Measurements from ENCODE around the gene RASSF5.

Gene RASSF5

DNA sequence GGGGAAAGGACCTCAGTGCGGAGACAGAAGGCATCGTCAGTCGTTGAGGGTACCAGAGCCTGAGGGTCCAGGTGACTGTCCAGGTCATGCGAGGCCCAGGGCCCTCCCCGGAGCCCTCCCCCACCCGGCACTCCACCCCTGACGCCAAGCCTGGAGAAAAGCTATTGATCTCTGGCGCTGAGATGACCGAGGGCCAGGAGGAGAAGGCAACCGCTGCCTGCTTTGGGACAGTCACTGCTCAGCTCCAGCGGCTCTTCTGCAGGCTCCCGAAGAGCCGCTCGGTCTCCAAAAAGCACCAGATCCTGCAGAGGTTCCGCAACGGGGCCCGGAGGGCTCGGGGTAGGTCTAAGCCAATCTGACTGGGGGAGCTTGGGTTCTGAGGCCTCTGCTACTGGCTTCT lies 10.9 kb downstream of the RASSF5 start:
- no peak for DNase-seq

DNA sequence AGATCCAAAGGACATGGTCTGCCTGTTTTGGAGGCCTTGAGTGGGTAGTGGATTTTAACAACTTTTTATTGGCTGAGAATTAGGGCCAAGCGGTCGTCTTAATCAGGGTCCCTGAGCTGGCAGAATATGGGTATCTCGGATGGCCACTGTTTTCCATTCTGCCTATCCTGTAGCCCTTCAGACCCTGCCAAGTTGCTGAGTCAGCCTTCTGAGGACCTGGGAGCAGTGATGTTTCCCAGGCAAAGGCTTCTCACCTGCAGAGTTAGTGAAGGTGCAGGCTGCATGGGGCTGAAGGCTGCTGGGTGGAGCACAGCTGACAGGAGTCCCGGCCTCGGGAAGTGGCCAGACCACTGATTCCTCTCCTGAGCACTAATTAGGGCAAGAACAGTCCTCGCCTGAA lies 11.4 kb downstream of the RASSF5 start:
- DNase-seq = no peak

DNA sequence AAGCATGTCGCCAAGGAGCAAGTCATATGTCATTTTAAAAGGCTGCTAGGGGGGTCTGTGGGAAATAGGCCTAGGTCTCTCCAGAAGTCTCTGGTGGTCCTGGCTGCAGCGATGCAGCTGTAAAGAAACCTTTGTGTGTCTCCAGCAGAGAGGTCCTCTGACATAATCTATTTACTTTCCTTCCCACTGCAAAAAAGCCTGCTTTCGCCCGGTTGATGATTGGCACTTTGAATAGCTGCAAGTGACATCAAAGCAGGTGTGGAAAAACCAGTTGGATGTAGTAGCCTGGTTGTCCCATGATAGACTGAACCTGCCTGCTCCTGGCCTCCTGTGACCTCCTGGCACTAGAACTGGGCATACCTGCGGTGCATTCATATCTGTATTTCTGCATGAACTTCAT lies 13.8 kb downstream of the RASSF5 start:
- DNase-seq = no peak

DNA sequence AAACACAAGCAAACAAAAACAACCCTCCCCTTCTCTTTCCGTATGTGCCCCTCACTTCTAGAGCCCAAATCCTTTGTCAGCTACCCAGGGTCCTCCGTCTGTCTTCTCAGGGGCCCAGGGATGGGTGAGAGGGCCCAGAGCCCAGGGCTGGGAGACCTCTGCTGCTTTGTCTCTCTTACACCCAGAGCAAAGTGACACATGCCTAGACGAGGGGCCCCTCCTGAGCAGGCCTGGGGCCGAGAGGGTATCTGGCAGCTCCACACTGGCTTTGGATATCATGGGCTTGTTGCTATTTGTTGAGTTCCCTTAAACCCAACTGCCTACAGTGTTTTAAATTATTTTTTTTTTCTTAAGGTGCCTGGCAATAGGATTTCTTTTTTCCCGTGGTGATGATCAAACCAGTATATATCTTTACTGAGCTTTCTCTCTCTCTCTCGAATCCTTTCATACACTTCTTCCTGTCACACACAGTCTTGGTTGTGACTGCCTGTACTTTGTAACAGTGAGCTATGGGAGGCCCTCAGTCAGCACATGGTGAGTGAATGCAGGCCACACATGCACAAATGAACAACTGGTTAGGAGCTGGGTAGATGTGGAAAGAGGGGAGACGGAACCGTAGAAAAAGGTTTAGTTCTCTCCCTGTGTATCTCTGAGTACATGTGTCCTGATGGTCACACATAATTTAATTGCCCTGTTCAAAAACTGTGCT lies 14.5 kb downstream of the RASSF5 start:
- DNase-seq = no peak

DNA sequence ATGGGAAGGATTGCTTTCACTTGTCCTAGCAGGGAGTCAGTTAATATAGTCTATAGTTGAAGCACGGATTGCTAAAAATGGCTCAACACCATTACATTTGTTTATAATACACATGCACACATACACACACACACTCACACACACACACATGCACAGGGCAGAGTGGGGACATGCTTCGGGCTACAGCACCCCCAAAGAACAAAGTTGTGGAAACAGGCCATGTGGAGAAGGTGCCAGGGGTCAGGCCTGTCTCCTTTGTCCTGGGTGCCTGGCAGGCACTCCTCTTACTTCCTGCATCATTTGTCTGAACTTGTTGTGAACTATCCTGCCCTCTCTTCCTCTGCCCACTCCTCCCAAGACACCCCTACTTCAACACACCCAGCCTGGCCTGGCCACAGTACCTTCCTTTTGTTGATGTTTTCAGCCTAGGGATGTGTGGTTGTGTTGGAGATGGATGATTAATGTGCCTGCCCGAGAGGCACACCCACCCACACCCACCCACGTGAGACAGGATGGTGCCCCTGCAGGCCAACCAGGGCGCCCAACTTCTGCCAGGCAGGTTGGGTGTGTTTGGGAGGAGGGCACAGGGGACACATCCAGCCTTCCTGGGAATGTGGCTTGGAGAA lies 17.5 kb downstream of the RASSF5 start:
- DNase-seq = no peak

GRCh38 chr1:206526064-206526911 lies 19.0 kb downstream of the RASSF5 start:
- no peak for DNase-seq

GRCh38 chr1:206529425-206529824 lies 22.1 kb downstream of the RASSF5 start:
- DNase-seq = no peak

- DNase-seq = no peak
Observed at GRCh38 chr1:206532368-206532767, 25.0 kb downstream of the RASSF5 start.

GRCh38 chr1:206534552-206534951 lies 27.2 kb downstream of the RASSF5 start:
- DNase-seq = no peak

DNA sequence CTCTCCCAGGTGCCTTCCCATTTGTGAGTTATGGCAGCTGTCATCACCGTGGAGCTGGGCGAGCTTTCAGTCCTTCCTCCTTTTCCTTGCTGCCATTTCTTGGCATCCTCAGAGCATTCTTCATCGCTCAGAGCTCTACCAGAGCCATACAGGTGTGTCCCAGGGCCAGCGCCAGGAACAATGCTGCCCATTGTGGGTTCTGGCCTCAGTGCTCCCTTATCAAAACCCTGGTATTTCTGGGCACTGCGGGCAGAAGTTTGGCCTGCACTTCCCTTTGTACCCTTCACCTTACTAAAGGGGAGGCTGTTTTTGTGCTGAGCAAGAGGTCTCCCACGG lies 28.5 kb downstream of the RASSF5 start:
- no peak for DNase-seq

DNA sequence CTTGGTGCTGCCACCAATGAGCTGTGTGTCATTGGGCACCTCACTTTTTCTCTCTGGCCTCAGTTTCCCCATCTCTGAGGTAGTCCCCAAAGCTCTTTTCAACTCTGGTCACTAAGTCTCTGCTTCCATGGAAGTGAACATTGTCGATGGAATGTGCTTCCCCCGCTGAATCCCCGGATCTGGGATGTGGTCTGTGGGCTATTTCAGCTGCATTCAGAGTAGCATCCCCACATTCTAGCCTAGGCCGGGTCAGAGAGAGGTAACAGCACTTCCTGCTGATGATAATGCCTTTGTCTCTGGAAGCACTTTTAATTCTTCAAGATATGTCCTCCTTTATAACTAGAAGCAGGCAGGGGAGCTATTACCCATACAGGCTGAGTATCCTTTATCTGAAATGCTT lies 29.8 kb downstream of the RASSF5 start:
- DNase-seq = no peak

DNA sequence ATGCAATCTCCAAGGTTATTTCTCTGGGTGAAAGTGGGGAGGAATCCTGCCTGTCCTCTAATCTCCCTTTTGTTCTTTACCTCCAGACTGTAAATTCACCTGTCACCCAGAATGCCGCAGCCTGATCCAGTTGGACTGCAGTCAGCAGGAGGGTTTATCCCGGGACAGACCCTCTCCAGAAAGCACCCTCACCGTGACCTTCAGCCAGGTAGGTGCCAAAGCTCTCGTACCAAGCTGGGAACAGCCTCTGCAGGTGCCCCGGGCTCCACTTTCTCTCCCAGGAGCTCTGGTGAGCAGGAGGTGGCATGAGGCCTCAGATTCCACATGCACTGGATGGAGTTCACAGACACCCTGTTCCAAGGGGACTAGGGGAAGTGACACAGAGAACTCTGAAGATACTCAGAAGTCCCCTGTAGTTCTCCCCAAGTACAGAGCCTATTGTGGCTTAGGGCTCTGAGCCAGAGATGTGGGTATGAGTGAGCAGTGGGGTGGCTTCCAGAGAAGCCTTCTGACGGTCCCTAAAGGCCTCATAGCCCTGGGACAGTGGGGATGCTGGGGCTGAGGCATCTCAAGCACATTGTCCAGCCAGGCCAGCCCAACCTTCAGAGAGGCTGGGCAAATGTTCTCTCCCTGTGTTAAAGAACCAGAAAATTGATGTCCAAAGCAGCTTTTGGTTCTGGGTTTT lies 30.9 kb downstream of the RASSF5 start:
- no peak for DNase-seq

DNA sequence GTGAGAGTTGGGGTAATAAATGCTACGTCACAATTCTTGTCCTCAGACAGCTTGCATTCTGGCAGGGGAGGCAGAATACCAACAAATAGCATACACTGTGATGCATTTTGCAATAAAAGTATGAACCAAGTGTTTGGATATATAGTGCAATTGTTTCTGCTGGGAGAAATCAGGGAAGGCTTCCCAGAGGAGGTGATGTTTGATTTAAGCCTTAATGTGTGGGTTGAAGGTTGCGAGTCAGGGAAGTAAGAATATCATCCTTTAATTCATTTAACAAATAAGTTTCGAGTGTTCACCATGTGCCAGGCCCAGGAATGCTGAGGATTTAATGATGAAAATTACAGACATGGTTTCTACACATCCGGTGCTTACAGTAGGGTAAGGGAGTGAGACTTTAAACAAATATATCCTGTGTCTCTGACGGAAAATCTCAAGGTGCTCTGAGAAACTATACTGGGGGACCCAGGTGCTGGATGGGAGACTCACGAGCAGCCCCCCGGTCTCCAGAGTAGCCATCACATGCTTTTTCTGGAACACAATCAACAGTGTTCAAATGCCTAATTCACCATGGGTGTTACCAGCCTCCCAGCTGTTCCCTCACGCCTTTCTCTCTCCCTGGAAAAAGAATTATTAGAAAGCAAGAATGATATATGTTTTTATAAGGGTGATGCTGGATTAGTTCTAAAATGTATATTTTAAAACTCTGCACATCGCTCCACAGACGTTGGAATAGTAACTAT lies 31.7 kb downstream of the RASSF5 start:
- no peak for DNase-seq

DNA sequence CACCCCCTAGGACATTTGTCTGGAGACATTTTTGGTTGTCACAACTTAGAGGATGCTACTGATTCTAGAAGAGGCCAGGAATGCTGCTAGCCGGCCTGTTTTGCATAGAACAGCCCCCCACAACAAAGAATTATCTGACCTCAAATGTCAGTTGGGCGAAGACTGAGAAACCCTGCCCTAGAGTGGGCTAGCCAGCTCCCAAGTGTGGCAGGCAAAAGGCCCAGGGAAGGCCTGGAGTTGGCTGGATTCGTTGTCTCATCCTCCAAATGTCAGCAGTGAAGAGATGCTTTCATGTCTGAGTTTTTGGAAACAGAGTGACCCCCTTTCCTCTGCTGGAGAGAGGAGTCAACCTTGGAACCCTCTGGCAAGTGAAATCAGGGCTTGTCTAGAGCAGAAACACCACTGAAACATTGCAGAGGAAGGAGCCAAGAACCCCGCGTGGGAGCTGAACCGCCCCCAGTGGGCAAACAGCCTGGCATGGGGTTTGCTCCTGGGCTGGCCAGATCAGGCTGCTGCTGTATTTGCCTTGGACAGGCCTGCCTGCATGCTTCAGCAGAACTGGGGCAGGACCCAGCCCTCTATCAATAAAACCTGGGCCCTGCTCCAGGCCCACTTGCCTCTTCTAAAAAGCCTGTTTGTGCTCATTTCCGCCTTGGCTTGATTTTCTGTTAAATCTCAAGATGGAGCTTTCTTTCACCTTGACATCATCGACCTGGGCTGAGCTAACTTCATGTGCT lies 32.9 kb downstream of the RASSF5 start:
- DNase-seq = no peak

GRCh38 chr1:206541236-206541833 lies 34.0 kb downstream of the RASSF5 start:
- DNase-seq = no peak

- DNase-seq = peak; percentile 46
Observed at GRCh38 chr1:206544562-206545257, 37.4 kb downstream of the RASSF5 start.

- DNase-seq = no peak
Observed at GRCh38 chr1:206545351-206545750, 38.0 kb downstream of the RASSF5 start.

- no peak for DNase-seq
Observed at GRCh38 chr1:206547104-206547503, 39.8 kb downstream of the RASSF5 start.

DNA sequence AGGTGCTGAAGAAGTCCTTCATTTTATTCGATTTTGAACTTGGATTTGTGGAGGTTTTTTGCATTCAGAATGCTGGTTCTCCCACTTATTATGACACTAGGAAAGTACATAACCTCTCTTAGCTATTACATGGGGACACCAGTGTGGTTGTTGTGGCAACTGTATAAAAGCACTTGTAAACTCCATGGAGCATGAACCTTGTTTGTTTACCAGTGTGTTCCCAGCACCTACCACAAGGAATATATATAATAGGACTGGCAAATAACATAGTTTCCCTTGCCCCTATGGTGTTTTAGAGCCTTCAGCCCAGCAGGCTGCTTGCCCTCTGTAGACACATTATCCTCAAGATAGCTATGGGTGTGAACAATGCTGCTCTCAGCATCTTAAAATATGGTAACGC lies 43.1 kb downstream of the RASSF5 start:
- DNase-seq = no peak

DNA sequence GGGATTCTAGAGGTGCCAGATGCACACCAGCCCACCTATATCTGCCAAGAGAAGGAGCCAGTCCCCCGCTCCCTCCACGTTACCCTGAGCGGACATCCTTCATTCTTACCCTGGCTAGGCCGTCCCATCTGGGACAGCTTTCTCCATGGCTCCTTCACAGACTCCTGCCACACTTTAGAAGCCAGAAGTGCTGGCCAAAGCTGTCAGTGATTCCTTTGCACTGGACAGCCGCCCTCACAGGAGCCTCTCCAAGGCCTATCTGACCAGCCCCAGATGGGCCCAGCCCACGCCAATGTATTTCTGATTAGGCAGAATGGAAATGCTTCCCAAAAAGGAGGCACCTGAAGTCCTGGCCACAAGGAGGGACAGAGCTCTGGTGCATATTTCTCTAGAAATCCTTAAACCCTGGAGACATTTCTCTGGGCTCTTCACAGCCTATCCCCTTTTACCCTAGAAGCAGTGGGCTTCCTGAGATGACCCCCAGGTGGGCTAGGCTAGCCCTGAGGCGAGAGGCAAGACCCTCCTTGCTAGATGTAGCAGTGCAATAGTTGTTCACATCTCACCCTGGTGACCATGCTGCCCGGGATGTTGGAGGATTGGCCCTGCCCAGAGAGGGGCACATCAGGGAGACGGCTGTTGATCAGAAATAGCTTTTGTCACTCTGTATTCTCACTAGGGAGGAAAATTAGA lies 44.1 kb downstream of the RASSF5 start:
- no peak for DNase-seq

DNA sequence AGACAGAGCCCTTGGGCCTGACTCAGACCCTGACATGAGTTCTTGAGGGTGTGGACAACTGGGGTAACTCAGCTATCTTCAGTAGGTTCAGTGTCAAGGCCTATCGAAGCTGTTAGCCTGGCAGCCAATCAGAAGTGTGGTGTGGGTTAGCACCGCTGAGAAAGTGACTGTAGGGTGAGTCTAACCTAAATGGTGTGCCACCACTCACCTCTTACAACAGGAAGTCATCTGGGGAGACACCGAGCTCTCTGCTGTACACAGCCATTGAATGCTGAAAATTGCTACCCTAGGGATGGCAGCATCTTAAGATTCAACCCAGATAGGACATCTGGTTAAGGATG lies 44.6 kb downstream of the RASSF5 start:
- DNase-seq = no peak

All from inflammatory macrophage treated with lipopolysaccharide for 4 hours (primary cell).